HepG2 (cell line): ENCODE measurements around the gene PSMG1. TPM values are rescaled to one million over a fixed set of nuclear protein-coding genes. Genes with fewer than 3 reads are reported as not detected.

Source experiments
- BCLAF1 ChIP-seq: fragments of 450-650 bp; IDR thresholded peaks from 2 replicates; pipeline ENCODE4 v1.6.1; 2017; ENCODE audit warnings: mild to moderate bottlenecking
- CHCHD3 ChIP-seq: sonication (generic); formaldehyde crosslinking; IDR thresholded peaks from 2 replicates; pipeline ENCODE4 v1.8.0; 2022; ENCODE audit warnings: mild to moderate bottlenecking, missing genetic modification reagents, moderate library complexity
- GATAD1 ChIP-seq: IDR thresholded peaks from 2 replicates; pipeline ENCODE4 v1.6.1; 2016; ENCODE audit warnings: missing genetic modification reagents, missing compliant biosample characterization
- HMGXB4 ChIP-seq, 2 experiments: sonication (generic) in 1 of 2; formaldehyde crosslinking in 1 of 2; IDR thresholded peaks; 2 replicates each; pipeline versions ENCODE4 v1.4.0 to v1.6.1; 2018 to 2020; ENCODE audit warnings: missing genetic modification reagents in 2 of 2, borderline replicate concordance in 1 of 2, low read depth in 1 of 2, mild to moderate bottlenecking in 1 of 2, missing biosample characterization in 1 of 2
- IKZF5 ChIP-seq: IDR thresholded peaks from 2 replicates; pipeline ENCODE4 v1.6.1; 2018; ENCODE audit warnings: missing genetic modification reagents, mild to moderate bottlenecking, missing compliant biosample characterization
- PRMT3 ChIP-seq: sonication (generic); formaldehyde crosslinking; IDR thresholded peaks from 2 replicates; pipeline ENCODE4 v1.8.1; 2022; ENCODE audit warnings: low read depth, mild to moderate bottlenecking, moderate library complexity, missing genetic modification reagents, borderline replicate concordance
- SAP130 ChIP-seq: IDR thresholded peaks from 2 replicates; pipeline ENCODE4 v1.6.1; 2016; ENCODE audit warnings: low read depth
- SCMH1 ChIP-seq: sonication (generic); formaldehyde crosslinking; IDR thresholded peaks from 2 replicates; pipeline ENCODE4 v1.9.0; 2021; ENCODE audit warnings: missing genetic modification reagents, mild to moderate bottlenecking, borderline replicate concordance
- SMAD1 ChIP-seq: sonication (generic); formaldehyde crosslinking; IDR thresholded peaks from 2 replicates; pipeline ENCODE4 v1.4.0; 2020; ENCODE audit warnings: missing genetic modification reagents, low read depth, mild to moderate bottlenecking, borderline replicate concordance
- TFE3 ChIP-seq: IDR thresholded peaks from 2 replicates; pipeline ENCODE4 v1.6.1; 2016
- TRIM22 ChIP-seq: fragments of 450-650 bp; IDR thresholded peaks from 2 replicates; pipeline ENCODE4 v1.6.1; 2017
- ZBTB10 ChIP-seq: sonication (generic); formaldehyde crosslinking; IDR thresholded peaks from 2 replicates; pipeline ENCODE4 v1.4.0; 2020; ENCODE audit warnings: missing genetic modification reagents, borderline replicate concordance
- ZBTB14 ChIP-seq: sonication (generic); formaldehyde crosslinking; IDR thresholded peaks from 2 replicates; pipeline ENCODE4 v1.4.0; 2020; ENCODE audit warnings: missing genetic modification reagents
- ZBTB42 ChIP-seq: sonication (generic); formaldehyde crosslinking; IDR thresholded peaks from 2 replicates; pipeline ENCODE4 v1.5.0; 2020; ENCODE audit warnings: mild to moderate bottlenecking, missing genetic modification reagents
- ZNF263 ChIP-seq: sonication (generic); formaldehyde crosslinking; IDR thresholded peaks from 2 replicates; pipeline ENCODE4 v1.4.0; 2020; ENCODE audit warnings: missing genetic modification reagents
- polyA plus RNA-seq, 8 experiments: library from polyadenylated mRNA; depleted of rRNA in 3 of 8; stranded (reverse) in 7 of 8; unstranded in 1 of 8; fragments of >200 nt; fragmentation: Illumina TruSeq in 4 of 8; extraction: Trizol in 4 of 8; gene quantifications; 2 replicates each; pipeline versions ENCODE4 v1.2.1 to v1.2.3, GENCODE V29; 2011 to 2016; ENCODE audit warnings: low read depth in 4 of 8, missing spikeins in 1 of 8, mixed read lengths in 1 of 8; ENCODE audit not compliant: insufficient read depth in 1 of 8
- total RNA-seq, 5 experiments: library from RNA; depleted of rRNA; stranded (reverse); fragments of >200 nt; fragmentation: Illumina TruSeq; extraction: Trizol; gene quantifications; 2 replicates each; pipeline ENCODE4 v1.2.3, GENCODE V29; 2016; ENCODE audit warnings: low read depth in 1 of 5

The PSMG1 gene
- total and polyA plus RNA-seq, 2 of the 13 experiments (the other 11 are each of a cell fraction or from before 2014, with no cell fraction given), result 63.6 to 173 TPM

- no peak for TF ChIP-seq TRIM22
- TF ChIP-seq ZBTB14 (CRISPR knock-in tag), result no peak
- no peak for TF ChIP-seq SAP130 (CRISPR knock-in tag)
- no peak for TF ChIP-seq ZBTB10 (CRISPR knock-in tag)
- no peak for TF ChIP-seq TFE3 (CRISPR knock-in tag)
- no peak for TF ChIP-seq ZBTB42 (CRISPR knock-in tag)
- TF ChIP-seq IKZF5 (CRISPR knock-in tag), result no peak
- TF ChIP-seq SCMH1, result no peak
- no peak for TF ChIP-seq CHCHD3 (CRISPR knock-in tag)
- no peak for TF ChIP-seq GATAD1 (CRISPR knock-in tag)
- TF ChIP-seq PRMT3 (CRISPR knock-in tag), result no peak
- TF ChIP-seq SMAD1 (CRISPR knock-in tag), result no peak
- TF ChIP-seq BCLAF1, result no peak
- TF ChIP-seq ZNF263 (CRISPR knock-in tag), result no peak
- no peak for TF ChIP-seq HMGXB4 (CRISPR knock-in tag; IDR thresholded peaks at IDR 0.05; ENCODE audit: borderline replicate concordance in 1 of 2, low read depth in 1 of 2)
Observed at GRCh38 chr21:39182484-39183271, 573 bp downstream of the PSMG1 start (continued).
